ENCODE data around the gene DNM3.

Gene DNM3

GRCh38 chr1:172378109-172378760 is 536.9 kb downstream of the DNM3 start:
- no peak for DNase-seq (ENCODE audit: extremely low spot score)
- ChIA-PET CTCF (no interaction called here), POLR2A (no interaction called here)

GRCh38 chr1:172380441-172381244 is 539.3 kb downstream of the DNM3 start:
- POLR2A ChIA-PET = no interaction called here
- no peak for DNase-seq (ENCODE audit: extremely low spot score)
- TF ChIP-seq ARNT (IDR thresholded peaks at IDR 0.05) (no peak), FOXK2 (IDR thresholded peaks at IDR 0.05) (no peak), L3MBTL2 (conservative IDR thresholded peaks at IDR 0.05) (no peak), TARDBP (IDR thresholded peaks at IDR 0.05) (no peak), BHLHE40 (IDR thresholded peaks at IDR 0.05; ENCODE audit: borderline replicate concordance) (no peak), NFRKB (IDR thresholded peaks at IDR 0.05) (no peak), SUZ12 (IDR thresholded peaks at IDR 0.05) (no peak), ELF4 (IDR thresholded peaks at IDR 0.05) (no peak), FOXM1 (IDR thresholded peaks at IDR 0.05; ENCODE audit: borderline replicate concordance) (no peak), PKNOX1 (IDR thresholded peaks at IDR 0.05) (no peak), SP1 (IDR thresholded peaks at IDR 0.05) (no peak), ZNF384 (IDR thresholded peaks at IDR 0.05) (no peak), HDGF (IDR thresholded peaks at IDR 0.05; ENCODE audit: borderline replicate concordance) (no peak), LEF1 (IDR thresholded peaks at IDR 0.05; ENCODE audit: borderline replicate concordance) (no peak)
- CTCF ChIA-PET = no interaction called here

More at GRCh38 chr1:172378109-172378760, 536.9 kb downstream of the DNM3 start:
- no peak for TF ChIP-seq ZNF384 (IDR thresholded peaks at IDR 0.05)
- no peak for TF ChIP-seq HDGF (IDR thresholded peaks at IDR 0.05; ENCODE audit: borderline replicate concordance)
- no peak for TF ChIP-seq NFRKB (IDR thresholded peaks at IDR 0.05)
- no peak for TF ChIP-seq FOXA1 (IDR thresholded peaks at IDR 0.05)
- TF ChIP-seq TARDBP (IDR thresholded peaks at IDR 0.05) = no peak
- no peak for TF ChIP-seq CTBP1 (IDR thresholded peaks at IDR 0.05; ENCODE audit: borderline replicate concordance)
- TF ChIP-seq PKNOX1 (IDR thresholded peaks at IDR 0.05) = no peak
- TF ChIP-seq BHLHE40 (IDR thresholded peaks at IDR 0.05; ENCODE audit: borderline replicate concordance) = no peak
- no peak for TF ChIP-seq SP1 (IDR thresholded peaks at IDR 0.05)
- no peak for TF ChIP-seq ELF4 (IDR thresholded peaks at IDR 0.05)
- TF ChIP-seq ARNT (IDR thresholded peaks at IDR 0.05) = no peak
- TF ChIP-seq SUZ12 (IDR thresholded peaks at IDR 0.05) = no peak
- TF ChIP-seq FOXM1 (IDR thresholded peaks at IDR 0.05; ENCODE audit: borderline replicate concordance) = no peak
- no peak for TF ChIP-seq LEF1 (IDR thresholded peaks at IDR 0.05; ENCODE audit: borderline replicate concordance)

- ChIA-PET CTCF (interaction anchor here (0.6 kb wide), 1 partner anchor 306 kb away, joined by 4 read pairs; no protein-coding TSS in a partner anchor), POLR2A (no interaction called here)
- TF ChIP-seq L3MBTL2 (conservative IDR thresholded peaks at IDR 0.05) (no peak), FOXK2 (IDR thresholded peaks at IDR 0.05) (no peak), HDGF (IDR thresholded peaks at IDR 0.05; ENCODE audit: borderline replicate concordance) (no peak), LEF1 (IDR thresholded peaks at IDR 0.05; ENCODE audit: borderline replicate concordance) (no peak), FOXA1 (IDR thresholded peaks at IDR 0.05) (no peak), PKNOX1 (IDR thresholded peaks at IDR 0.05) (no peak), CTBP1 (IDR thresholded peaks at IDR 0.05; ENCODE audit: borderline replicate concordance) (no peak)
- DNase-seq (ENCODE audit: extremely low spot score) = no peak
These were observed 540.6 kb downstream of the DNM3 start for GRCh38 chr1:172381946-172382345.

GRCh38 chr1:172382406-172382805 is 541.1 kb downstream of the DNM3 start:
- ChIA-PET POLR2A (no interaction called here), CTCF (interaction anchor here (0.6 kb wide), 1 partner anchor 306 kb away, joined by 4 read pairs; no protein-coding TSS in a partner anchor)
- no peak for DNase-seq (ENCODE audit: extremely low spot score)
- TF ChIP-seq CTBP1 (IDR thresholded peaks at IDR 0.05; ENCODE audit: borderline replicate concordance) (no peak), SP1 (IDR thresholded peaks at IDR 0.05) (no peak), TARDBP (IDR thresholded peaks at IDR 0.05) (no peak), HDGF (IDR thresholded peaks at IDR 0.05; ENCODE audit: borderline replicate concordance) (no peak), FOXK2 (IDR thresholded peaks at IDR 0.05) (no peak), ARNT (IDR thresholded peaks at IDR 0.05) (no peak), FOXM1 (IDR thresholded peaks at IDR 0.05; ENCODE audit: borderline replicate concordance) (no peak), L3MBTL2 (conservative IDR thresholded peaks at IDR 0.05) (no peak), BHLHE40 (IDR thresholded peaks at IDR 0.05; ENCODE audit: borderline replicate concordance) (no peak), SUZ12 (IDR thresholded peaks at IDR 0.05) (no peak), FOXA1 (IDR thresholded peaks at IDR 0.05) (no peak), PKNOX1 (IDR thresholded peaks at IDR 0.05) (no peak), ELF4 (IDR thresholded peaks at IDR 0.05) (no peak), NFRKB (IDR thresholded peaks at IDR 0.05) (no peak), ZNF384 (IDR thresholded peaks at IDR 0.05) (no peak), LEF1 (IDR thresholded peaks at IDR 0.05; ENCODE audit: borderline replicate concordance) (no peak)

- TF ChIP-seq FOXA1 (IDR thresholded peaks at IDR 0.05) (no peak), PKNOX1 (IDR thresholded peaks at IDR 0.05) (no peak), FOXK2 (IDR thresholded peaks at IDR 0.05) (no peak), CTBP1 (IDR thresholded peaks at IDR 0.05; ENCODE audit: borderline replicate concordance) (no peak), HDGF (IDR thresholded peaks at IDR 0.05; ENCODE audit: borderline replicate concordance) (no peak), FOXM1 (IDR thresholded peaks at IDR 0.05; ENCODE audit: borderline replicate concordance) (no peak), LEF1 (IDR thresholded peaks at IDR 0.05; ENCODE audit: borderline replicate concordance) (no peak), SUZ12 (IDR thresholded peaks at IDR 0.05) (no peak), ARNT (IDR thresholded peaks at IDR 0.05) (no peak), L3MBTL2 (conservative IDR thresholded peaks at IDR 0.05) (no peak), ZNF384 (IDR thresholded peaks at IDR 0.05) (no peak), ELF4 (IDR thresholded peaks at IDR 0.05) (no peak), BHLHE40 (IDR thresholded peaks at IDR 0.05; ENCODE audit: borderline replicate concordance) (no peak), SP1 (IDR thresholded peaks at IDR 0.05) (no peak)
- CTCF ChIA-PET = no interaction called here
- POLR2A ChIA-PET = no interaction called here
- no peak for DNase-seq (ENCODE audit: extremely low spot score)
These were observed 541.7 kb downstream of the DNM3 start for GRCh38 chr1:172382990-172383389.
